GM20431 (cell line): ENCODE results near the gene COX6A2.

ENCODE experiments used
- in situ Hi-C: fragments of 300-500 bp; cut with MseI, MboI; formaldehyde crosslinking; loops from one replicate; pipeline ENCODE4 v1.15.0; 2020; ENCODE audit warnings: low sequenced_read_pairs; ENCODE audit not compliant: unreplicated experiment

COX6A2 gene

GRCh38 chr16:31428279-31428597, at the start of gene COX6A2:
Gene COX6A2, minus strand, starts transcription at chr16:31428360. Its CDS starts 35 bp downstream, at chr16:31428325.
- in situ Hi-C loops: loop anchor here (25.0 kb wide), 1 partner anchor 441 kb away; the partner anchor contains the start of gene HSD3B7

GRCh38 chr16:31477220-31478216, 49.4 kb upstream of the COX6A2 start:
- in situ Hi-C loops: no loop called here

- in situ Hi-C loops: no loop called here
Measured at GRCh38 chr16:31476303-31477219, 48.4 kb upstream of the COX6A2 start.

- in situ Hi-C loops: no loop called here
Measured at GRCh38 chr16:31475946-31476302, 47.8 kb upstream of the COX6A2 start.

DNA sequence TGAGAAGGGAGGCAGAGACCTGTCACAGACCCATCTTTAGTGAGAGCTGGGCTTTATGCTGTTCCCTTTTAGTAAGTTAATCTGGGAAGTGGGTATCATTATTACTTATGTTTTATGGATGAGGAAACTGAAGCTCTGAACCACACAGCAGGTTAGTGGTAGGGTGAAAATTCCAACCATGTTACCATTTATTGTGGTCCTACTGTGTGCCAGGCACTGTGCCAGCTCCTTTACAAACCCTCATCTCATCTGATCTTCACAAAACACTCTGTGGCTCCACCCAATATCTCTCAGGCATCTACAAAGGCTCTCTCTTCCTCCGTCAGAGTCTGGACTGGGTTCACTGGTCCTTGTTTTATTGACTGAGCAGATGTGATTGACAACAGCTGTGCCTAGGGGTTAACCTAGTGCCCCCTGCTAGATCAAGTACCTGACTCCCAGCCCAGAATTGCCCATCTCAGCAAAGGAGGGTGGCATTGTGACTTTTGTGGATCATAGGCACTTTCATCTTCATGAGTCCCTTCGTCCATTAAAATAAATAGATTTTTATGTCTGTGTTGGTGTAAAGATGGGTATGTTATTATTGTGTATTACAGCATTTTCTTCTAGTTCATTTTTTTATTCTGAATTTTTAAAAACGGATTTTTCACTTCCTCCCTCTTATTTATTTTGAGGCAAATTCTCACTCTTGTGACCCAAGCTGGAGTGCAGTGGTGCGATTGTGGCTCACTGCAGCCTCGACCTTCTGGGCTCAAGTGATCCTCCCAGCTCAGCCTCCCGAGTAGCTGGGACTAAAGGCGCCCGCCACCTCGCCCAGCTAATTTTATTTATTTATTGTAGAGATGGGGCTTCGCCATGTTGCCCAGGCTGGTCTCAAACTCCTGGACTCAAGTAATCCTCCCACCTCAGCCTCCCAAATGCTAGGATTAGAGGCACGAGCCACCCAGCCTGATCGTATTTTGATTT, 46.9 kb upstream of the COX6A2 start:
- in situ Hi-C loops: no loop called here

DNA sequence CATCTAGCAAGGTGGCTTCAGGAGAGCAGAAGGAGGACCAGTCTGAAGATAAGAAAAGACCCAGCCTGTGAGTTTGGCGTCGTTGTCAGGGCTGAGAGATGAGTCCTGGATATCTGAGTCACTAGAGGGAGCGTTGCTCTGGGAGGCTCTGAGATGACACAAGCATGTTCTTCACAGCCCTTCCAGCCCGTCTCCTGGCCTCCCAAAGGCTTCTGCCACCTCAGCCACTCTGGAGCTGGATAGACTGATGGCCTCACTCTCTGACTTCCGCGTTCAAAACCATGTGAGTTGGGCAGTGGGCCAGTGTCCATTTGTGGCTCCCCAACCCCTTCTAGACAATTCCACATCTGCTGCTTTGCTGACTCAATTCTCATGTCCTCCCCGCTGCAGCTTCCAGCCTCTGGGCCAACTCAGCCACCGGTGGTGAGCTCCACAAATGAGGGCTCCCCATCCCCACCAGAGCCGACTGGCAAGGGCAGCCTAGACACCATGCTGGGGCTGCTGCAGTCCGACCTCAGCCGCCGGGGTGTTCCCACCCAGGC, 46.1 kb upstream of the COX6A2 start:
- in situ Hi-C loops: no loop called here

GRCh38 chr16:31473264-31473984, 45.3 kb upstream of the COX6A2 start:
- in situ Hi-C loops: no loop called here

GRCh38 chr16:31472709-31473203, 44.6 kb upstream of the COX6A2 start:
- in situ Hi-C loops: no loop called here

GRCh38 chr16:31471875-31472708, 43.9 kb upstream of the COX6A2 start, which contains the start of gene TGFB1I1:
Gene TGFB1I1, plus strand, starts transcription at chr16:31472152. Its CDS starts 37 bp downstream, at chr16:31472189.
- in situ Hi-C loops: no loop called here

- in situ Hi-C loops: no loop called here
Measured at GRCh38 chr16:31471241-31471874, 43.2 kb upstream of the COX6A2 start.

GRCh38 chr16:31470615-31471014, 42.5 kb upstream of the COX6A2 start:
- in situ Hi-C loops: no loop called here

DNA sequence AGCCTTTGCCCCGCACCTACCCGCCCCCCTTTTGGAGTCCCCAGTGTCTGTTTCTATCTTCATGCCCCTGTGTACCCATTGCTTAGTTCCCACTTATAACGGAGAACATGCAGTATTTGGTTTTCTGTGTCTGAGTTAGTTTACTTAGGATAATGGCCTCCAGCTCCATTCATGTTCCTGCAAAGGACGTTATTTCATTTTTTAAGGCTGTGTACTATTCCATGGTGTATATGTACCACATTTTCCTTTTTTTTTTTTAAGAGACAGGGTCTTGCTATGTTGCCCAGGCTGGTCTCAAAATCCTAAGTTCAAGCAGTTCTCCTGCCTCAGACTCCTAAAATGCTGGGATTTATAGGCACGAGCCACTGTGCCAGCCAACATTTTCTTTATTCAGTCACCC, 39.7 kb upstream of the COX6A2 start:
- in situ Hi-C loops: no loop called here

DNA sequence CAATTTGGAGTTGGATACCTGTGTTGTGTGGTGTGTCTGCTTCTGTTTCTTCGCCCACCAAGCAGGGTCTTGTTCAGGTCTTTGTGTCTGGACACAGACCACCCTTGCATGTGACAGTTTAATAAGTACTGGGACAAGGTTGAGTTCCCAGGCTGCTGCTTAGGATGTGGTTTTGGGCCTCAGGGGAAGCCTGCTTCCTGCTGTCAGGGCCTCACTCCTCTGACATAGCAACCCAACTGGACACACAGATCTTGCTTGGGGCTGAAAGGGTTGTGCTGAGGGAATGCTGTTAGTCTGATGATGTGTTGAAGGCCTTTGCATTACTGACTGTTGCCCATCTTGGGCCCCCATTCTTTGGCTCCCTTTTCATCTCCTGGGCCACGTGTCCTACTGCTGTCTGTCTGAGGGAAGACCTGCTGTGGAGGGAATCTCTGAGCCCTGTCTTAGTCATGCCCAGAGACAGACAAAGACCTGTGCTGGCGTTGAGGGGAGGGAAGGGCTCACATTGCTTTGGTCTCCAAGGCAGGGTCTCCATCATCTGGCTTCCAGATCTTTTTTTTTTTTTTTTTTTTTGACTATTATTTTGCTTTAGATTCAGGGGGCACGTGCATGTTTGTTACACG, 39.1 kb upstream of the COX6A2 start:
- in situ Hi-C loops: no loop called here

DNA sequence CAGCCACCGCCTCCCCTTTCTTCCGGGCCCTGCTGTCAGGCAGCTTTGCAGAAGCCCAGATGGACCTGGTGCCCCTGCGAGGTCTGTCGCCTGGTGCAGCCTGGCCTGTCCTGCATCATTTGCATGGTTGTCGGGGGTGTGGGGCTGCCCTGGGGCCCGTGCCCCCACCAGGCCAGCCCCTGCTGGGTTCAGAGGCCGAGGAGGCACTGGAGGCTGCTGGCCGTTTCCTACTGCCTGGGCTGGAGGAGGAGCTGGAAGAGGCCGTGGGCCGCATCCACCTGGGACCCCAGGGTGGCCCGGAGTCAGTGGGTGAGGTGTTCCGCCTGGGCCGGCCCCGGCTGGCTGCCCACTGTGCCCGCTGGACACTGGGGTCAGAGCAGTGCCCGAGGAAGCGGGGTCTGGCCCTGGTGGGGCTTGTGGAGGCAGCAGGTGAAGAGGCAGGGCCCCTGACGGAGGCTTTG, 38.3 kb upstream of the COX6A2 start:
- in situ Hi-C loops: no loop called here

GRCh38 chr16:31465788-31466370, 37.7 kb upstream of the COX6A2 start:
- in situ Hi-C loops: no loop called here

GRCh38 chr16:31464781-31465260, 36.7 kb upstream of the COX6A2 start:
- in situ Hi-C loops: no loop called here
